Colon (tissue), 2 donors: Measurements from ENCODE around the gene TYRO3.

Experiments used
- FAIRE-seq: peaks from 2 replicates; lab custom pipeline; 2012; peaks lifted over from hg19 to GRCh38; lab: Jason Lieb, UNC
- donor health status: control.
- donor health status: control.

The TYRO3 gene

GRCh38 chr15:41558400-41559238, at the start of gene TYRO3:
Gene TYRO3, plus strand, starts transcription at chr15:41559212. Its CDS starts 46 bp downstream, at chr15:41559258.
- FAIRE-seq: no peak

GRCh38 chr15:41510728-41511127, 48.3 kb upstream of the TYRO3 start:
- no peak for FAIRE-seq

- no peak for FAIRE-seq
Measured at GRCh38 chr15:41511331-41511898, 47.6 kb upstream of the TYRO3 start.

DNA sequence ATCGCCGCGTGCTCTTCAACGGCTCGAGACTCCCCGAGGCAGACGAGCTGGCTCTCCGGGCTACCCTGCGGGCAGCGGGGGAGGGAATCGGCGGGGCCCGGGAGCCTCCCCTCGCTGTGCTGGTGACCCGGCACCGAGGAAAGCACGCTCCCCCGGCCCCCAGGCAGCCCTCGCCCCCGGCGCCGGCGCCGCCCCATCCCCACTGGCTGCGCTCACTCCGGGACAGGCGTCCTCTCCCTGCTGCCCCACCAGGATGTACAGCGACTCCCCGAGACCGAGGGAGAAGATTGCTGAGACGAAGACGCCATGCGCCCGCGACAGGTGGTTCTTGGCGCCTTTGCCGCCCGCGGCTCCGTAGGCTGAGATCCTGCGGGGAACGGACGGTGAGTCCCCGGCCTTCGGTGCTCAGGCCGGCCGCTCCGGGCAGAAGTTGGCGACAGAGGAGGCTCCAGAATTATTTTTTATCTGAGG, 47.1 kb upstream of the TYRO3 start:
- FAIRE-seq: no peak

DNA sequence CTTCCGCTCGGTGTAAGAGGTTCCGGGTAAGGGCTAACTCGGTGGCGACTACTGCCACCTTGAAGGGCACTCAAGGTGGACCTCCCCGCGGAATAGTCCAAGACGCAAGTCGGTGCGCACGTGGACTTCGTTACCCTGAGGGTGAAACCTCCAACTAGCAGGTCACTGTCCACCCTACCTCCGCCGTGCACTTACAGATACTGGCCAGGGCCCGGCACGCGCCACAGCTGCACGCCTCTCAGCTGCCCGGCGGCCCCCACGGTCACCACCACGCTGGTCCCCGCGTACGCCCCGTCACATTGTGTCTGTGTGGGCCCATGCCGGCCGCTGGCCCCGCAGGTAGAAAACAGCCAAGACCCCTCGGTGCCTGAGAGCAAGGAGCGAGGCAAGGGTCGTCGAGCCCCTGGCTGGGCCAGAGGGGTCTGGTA, 46.5 kb upstream of the TYRO3 start:
- FAIRE-seq: no peak

DNA sequence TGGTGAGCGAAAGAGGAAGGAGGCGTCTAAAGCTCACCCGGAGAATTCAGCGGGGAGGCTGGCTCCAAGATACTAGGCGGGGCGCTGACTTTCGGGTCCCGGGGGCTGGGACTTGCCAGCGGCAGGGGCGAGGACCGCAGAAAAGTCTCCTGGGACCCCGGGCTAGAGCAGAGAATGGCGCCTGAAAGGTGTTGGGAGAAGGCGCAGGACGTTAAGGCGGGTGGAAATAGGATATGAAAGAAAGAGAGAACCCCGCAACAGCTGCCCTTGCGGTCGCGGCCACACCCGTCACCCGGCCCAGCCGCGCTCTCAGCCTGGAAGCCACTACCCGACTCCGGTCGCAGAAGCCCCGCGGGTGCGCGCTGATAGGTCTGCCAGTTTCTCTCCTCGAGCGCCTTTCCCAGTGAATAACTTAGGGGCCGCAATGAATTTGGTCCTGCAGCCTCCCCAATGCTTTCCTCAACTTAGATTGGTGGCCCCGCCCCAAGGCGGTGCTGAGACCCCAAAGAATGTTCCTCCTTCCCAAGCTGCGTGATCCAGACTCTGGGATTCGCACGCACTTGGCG, 46.0 kb upstream of the TYRO3 start:
- FAIRE-seq: no peak

DNA sequence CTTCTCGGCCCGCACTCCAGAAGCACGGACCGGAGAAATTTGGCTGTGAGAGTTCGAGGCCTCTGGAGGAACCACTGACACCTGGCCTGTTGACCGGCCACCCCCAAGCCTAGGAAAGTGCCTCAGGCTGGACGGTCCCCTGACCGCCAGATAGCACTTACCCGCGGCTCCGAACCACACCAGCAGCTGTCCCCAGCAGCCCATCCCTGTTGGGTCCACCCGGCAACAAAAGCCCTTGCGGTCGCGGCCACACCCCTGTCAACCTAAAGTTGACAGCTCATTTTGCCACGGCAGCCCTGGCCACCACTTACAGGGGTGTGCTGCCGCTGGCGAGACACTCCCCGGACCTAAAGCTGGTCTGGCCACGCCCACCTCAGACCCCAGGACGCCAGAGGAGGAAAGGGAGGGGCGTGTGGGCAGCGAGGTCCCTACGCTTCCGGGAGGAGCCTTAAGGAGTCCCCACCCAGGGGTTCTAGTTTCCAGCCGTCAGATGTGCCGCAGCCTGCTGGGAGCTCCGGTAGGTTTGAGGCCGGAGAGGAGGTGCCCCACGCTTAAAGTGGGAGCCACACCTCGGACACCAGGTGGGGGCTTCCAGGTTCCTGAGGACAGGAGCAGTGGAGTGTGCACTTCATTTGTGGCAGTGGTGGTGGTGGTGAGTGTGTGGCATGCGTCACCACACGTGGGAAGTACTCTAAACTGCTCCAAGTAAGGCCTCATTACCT, 45.3 kb upstream of the TYRO3 start, which contains the start of gene LTK:
Gene LTK, minus strand, starts transcription at position 322 of the 722 bp plus-strand sequence. Its CDS starts 118 bp downstream, at position 204.
- no peak for FAIRE-seq

- FAIRE-seq: no peak
Measured at GRCh38 chr15:41517895-41518449, 41.0 kb upstream of the TYRO3 start.

DNA sequence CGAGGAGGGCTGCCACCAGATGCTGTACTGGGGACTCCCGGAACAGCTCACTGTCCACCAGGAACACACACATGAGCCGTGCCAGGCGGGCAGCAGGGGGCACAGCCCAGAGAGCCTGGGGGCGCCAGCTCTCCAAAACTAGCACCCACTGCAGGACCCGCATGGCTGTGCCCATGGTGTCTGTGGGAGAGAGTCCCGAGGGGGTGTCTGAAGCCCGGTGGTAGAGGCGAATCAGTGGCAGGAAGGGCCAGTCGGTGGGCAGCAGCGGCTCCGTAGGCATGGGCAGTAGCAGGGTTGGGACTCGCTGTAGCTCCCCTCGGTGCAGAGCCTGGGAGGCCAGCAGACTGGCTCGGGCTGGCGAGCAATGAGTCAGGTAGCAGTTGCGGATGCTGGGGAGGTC, 38.4 kb upstream of the TYRO3 start:
- FAIRE-seq: no peak

DNA sequence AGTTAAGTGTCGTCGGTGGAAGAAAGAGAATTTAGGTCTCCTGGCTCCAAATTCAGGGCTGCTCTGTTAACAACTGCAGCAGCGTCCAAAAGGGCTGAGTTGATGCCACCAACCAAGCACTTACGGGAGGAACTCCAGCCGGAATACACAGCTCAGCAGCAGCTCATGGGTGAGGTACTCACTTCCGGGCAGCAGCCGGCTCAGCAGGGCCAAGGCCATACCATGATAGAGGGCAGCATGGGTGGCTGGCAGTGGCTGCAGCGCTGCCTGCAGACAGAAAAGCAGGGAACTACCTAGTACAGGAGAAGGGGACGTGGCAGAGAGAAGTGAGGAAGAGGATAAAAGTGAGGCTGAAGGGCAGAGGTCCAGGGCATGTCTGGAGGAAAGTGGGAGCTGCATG, 37.4 kb upstream of the TYRO3 start:
- no peak for FAIRE-seq

- FAIRE-seq: no peak
Measured at GRCh38 chr15:41523097-41523496, 35.9 kb upstream of the TYRO3 start.

- FAIRE-seq: no peak
Measured at GRCh38 chr15:41530363-41530956, 28.6 kb upstream of the TYRO3 start.

- no peak for FAIRE-seq
Measured at GRCh38 chr15:41535544-41535943, 23.5 kb upstream of the TYRO3 start.

- FAIRE-seq: no peak
Measured at GRCh38 chr15:41536866-41537265, 22.1 kb upstream of the TYRO3 start.

DNA sequence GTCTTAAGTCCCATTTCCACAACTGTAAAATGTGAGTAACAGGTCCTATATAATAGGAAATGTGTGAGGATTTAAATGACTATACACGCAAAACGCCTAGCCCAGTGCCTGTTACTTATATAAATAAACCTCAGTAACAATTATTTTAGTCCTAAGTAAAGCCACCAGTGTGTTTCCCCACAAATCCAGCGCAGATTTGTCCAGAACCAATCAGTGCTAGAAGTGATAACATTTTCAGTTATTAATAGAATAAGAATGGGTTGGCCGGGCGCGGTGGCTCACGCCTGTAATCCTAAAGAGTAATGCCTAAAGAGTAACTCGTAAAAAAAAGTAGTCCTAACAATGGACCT, 15.5 kb upstream of the TYRO3 start:
- no peak for FAIRE-seq

DNA sequence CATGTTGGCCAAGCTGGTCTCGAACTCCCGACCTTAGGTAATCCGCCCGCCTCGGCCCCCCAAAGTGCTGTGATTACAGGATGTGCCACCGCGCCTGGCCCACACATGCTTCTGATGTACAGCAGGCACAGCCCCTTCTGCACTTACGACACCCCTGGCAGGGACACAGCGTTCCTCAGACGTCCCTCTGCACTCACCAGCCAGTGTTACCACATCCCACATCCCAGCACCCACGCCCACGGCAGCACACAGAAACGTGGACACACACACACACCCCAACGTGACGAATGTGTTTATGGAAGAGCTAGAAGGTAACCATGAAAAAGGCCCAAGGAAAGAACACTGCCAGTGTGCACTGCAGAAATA, 14.4 kb upstream of the TYRO3 start:
- no peak for FAIRE-seq

DNA sequence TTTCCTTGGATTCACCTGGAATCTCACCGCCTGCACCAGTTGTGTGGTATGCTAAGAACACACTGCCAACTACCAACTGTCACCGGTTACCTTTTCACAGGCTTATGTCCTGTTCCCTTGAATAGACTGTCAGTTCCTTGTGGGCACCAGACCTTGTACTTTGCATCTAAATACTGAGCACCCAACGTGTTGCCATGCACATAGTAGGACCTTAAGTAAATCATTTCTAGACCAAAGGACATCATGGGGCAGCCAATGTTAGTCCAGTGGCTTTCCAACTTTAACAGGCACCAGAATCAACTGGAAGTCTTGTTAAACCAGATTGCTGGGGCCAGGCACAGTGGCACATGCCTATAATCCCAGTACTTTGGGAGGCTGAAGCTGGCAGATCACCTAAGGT, 13.8 kb upstream of the TYRO3 start:
- FAIRE-seq: no peak

GRCh38 chr15:41546851-41547786, 11.9 kb upstream of the TYRO3 start:
- no peak for FAIRE-seq

- FAIRE-seq: no peak
Measured at GRCh38 chr15:41550066-41550775, 8.8 kb upstream of the TYRO3 start.

DNA sequence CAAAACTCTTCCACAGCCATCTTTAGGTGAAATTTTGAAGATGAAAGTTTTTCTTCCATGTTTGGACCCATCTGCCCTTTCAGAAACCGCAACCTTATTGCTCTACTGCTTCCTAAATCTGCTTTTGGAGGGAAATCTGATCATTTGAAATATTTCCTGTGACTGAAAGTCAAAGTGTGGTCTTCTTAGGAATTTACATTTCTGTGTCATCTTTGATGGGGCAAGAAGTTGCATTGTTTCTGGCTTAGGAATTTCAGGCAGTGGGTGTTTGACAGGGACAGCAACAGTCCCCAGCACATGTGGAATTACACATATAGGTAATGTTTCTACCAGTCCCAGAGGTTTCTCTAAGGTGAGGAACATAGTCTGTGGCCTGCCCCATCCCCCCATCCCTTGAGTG, 5.3 kb upstream of the TYRO3 start:
- no peak for FAIRE-seq
